ENCODE data around the gene MAN1A1. TPM values are rescaled to one million over a fixed set of nuclear protein-coding genes. Genes with fewer than 3 reads are reported as not detected.
"Not testable (repeated sequence)": the region's sequence is repeated elsewhere in the genome, so short reads cannot be mapped to it uniquely, and the experiment has no call there.

Gene MAN1A1
- total RNA-seq, 2 donors from 2014 or later, result 27.5 to 34.2 TPM

- ATAC-seq (no peak), DNase-seq (ENCODE audit: low spot score) (no peak)
- peaks cover 5 to 7% of the 10 kb centered on the region in 2 donors for H3K27me3 Mint-ChIP-seq
- H3K27ac Mint-ChIP-seq, result no peak overlapping the region
- H3K9me3 Mint-ChIP-seq, result no peaks in the 10 kb centered on the region
- no peak overlapping the region for H3K4me3 Mint-ChIP-seq
- no peaks in the 10 kb centered on the region for H3K36me3 Mint-ChIP-seq
- no peaks in the 10 kb centered on the region for H3K4me1 Mint-ChIP-seq (ENCODE audit: low read depth in 2 of 2)
These were observed 192.6 kb downstream of the MAN1A1 start for GRCh38 chr6:119156757-119157505.

DNA sequence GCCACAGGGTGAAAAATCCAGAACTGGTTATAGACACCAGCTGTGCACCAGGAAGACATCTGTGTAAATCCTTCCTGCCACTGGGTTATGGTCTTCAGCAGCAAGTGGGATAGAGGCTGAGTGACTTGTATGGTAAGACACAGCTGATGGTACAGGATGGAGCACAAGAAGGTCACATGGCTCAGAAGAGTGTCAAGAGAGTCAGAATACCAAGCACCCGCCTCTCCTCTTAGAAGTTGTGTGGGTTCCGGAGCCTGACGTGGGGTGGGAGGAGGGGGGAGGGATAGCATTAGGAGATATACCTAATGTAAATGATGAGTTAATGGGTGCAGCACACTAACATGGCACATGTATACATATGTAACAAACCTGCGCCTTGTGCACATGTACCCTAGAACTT lies 193.5 kb downstream of the MAN1A1 start:
- H3K4me1 Mint-ChIP-seq (ENCODE audit: low read depth in 2 of 2); H3K27me3 Mint-ChIP-seq; ATAC-seq; H3K27ac Mint-ChIP-seq; DNase-seq (ENCODE audit: low spot score); H3K36me3 Mint-ChIP-seq; H3K9me3 Mint-ChIP-seq; H3K4me3 Mint-ChIP-seq: not testable (repeated sequence)

GRCh38 chr6:119152187-119152586 lies 197.4 kb downstream of the MAN1A1 start:
- Mint-ChIP-seq H3K4me3 (no peak overlapping the region), H3K9me3 (peaks cover 3% of the 10 kb centered on the region)

GRCh38 chr6:119148825-119149525 lies 200.6 kb downstream of the MAN1A1 start:
- no peak for ATAC-seq
- H3K36me3 Mint-ChIP-seq, result no peaks in the 10 kb centered on the region
- H3K27me3 Mint-ChIP-seq, result peaks cover 3 to 5% of the 10 kb centered on the region in 2 donors
- DNase-seq (ENCODE audit: low spot score), result no peak
- peaks cover 6% of the 10 kb centered on the region for H3K9me3 Mint-ChIP-seq
- no peak overlapping the region for H3K4me3 Mint-ChIP-seq
- H3K4me1 Mint-ChIP-seq (ENCODE audit: low read depth in 2 of 2), result peaks cover 30 to 35% of the 10 kb centered on the region in 2 donors
- peak overlapping the region in 1 of 2 donors; percentile 33 for H3K27ac Mint-ChIP-seq

More at GRCh38 chr6:119152187-119152586, 197.4 kb downstream of the MAN1A1 start:
- no peak overlapping the region for H3K27ac Mint-ChIP-seq
- DNase-seq (ENCODE audit: low spot score) (no peak), ATAC-seq (no peak)
- peaks cover 5% of the 10 kb centered on the region in 2 donors for H3K27me3 Mint-ChIP-seq
- no peaks in the 10 kb centered on the region for H3K36me3 Mint-ChIP-seq
- peaks cover 16 to 21% of the 10 kb centered on the region in 2 donors for H3K4me1 Mint-ChIP-seq (ENCODE audit: low read depth in 2 of 2)

DNA sequence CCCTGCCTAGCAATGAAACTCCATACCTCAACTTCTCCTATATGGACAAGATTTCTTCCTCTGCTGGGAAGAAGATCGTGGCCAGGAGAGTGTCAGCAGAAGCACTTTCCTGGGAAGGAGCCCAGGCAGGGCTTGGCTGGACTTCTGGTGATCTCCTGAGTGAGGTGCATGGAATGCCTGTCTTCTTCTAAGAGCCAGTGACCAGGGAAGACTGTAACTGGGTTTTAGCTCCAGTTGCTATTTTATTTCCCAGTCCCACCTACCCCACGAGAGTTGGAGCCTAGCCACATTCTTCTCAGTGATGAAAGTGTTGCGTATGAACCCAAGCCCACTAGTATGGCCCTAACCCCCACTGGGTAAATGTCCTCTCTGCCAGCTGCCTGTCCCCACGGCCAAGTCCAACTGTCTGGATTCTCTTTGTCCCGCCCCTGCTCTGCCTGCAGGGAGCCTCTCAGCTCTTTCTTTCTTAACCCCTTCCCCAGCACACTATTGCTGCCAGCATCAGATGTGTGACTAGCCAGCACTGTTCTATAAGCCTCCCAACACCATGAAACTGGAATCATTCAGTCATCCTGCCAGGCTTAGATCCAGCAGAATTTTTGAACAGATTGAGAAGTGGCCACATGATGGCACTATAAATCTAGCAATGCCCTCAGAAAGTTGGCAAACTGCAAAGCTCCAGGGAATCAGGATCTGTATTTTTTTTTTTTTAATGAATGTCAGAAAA lies 201.3 kb downstream of the MAN1A1 start:
- H3K27ac Mint-ChIP-seq, result peak overlapping the region in 1 of 2 donors; percentile 33
- H3K27me3 Mint-ChIP-seq, result peaks cover under 1 to 5% of the 10 kb centered on the region in 2 donors
- no peaks in the 10 kb centered on the region for H3K36me3 Mint-ChIP-seq
- H3K9me3 Mint-ChIP-seq, result peaks cover 6% of the 10 kb centered on the region
- ATAC-seq (no peak), DNase-seq (ENCODE audit: low spot score) (no peak)
- H3K4me3 Mint-ChIP-seq, result peak overlapping the region; percentile 62
- H3K4me1 Mint-ChIP-seq (ENCODE audit: low read depth in 2 of 2), result peaks cover 30 to 35% of the 10 kb centered on the region in 2 donors

DNA sequence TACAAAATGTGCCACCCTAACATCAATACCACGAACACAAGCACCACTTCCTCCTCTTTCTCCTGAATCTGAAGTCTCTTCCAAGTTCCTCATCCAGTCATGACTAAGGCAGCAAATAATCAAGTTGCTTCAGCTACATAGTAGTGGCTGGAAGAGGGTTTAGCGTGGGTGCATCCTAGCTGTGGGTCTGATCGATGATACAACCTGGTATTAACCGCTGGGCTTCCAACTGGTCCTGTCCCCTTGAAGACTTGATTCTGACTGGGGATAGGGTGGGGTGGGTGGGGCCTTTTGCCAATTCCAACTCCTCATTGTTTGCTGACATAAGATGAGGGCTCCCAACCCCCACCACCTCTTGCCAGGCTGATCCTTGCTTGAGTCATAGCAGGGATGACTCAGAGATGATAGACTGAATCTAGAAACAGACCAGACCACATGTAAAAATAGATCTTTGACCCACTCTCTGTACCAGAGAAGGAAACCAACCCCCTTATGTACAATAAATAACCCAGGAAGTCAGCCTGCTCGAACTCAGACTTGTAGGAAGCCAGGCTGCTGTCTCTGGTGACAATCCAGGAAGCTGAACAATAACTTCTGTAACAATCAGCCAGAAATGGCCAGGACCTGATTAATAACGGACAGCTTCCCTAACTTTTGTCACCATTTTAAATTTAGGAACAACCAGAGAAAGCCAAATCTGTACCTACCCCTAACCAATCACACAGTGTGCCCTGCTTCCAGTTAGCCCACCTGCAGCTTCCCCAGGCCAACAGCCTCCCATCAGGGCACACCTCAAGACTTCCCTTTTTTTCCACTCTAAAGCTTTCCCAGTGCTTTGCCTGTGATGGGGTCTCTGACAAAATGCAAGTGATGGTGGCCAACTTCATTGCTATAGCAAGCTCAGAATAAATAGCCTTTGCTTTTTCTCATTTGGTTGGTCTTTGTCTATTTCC lies 202.2 kb downstream of the MAN1A1 start:
- peak overlapping the region; percentile 46 to 52 for H3K27ac Mint-ChIP-seq
- peak overlapping the region; percentile 55 for H3K4me3 Mint-ChIP-seq
- H3K36me3 Mint-ChIP-seq, result no peaks in the 10 kb centered on the region
- H3K9me3 Mint-ChIP-seq, result peaks cover 6% of the 10 kb centered on the region
- H3K27me3 Mint-ChIP-seq, result peaks cover 3 to 7% of the 10 kb centered on the region in 2 donors
- H3K4me1 Mint-ChIP-seq (ENCODE audit: low read depth in 2 of 2), result peaks cover 30 to 35% of the 10 kb centered on the region in 2 donors
- ATAC-seq (peak; percentile 93 to 97), DNase-seq (ENCODE audit: low spot score) (no peak)

DNA sequence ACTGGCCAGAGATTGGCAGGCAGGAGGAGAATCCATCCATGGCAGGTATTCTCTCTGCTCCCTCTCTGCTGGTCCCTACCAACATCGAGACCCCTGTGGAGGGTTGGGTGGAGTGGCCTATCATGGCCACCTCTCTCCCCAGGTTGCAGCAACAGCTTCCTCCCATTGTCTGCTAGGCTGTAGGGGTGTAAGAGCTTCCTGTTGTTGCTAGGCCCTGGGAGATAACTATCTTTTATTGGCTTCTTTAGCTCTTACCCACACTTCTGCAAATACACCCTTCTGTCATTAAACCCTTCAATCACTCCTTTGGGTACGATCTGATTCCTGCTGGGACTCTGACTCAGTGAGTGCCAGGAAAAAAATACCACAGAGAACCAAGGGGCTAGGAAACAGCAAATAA lies 204.4 kb downstream of the MAN1A1 start:
- Mint-ChIP-seq H3K9me3 (peaks cover 6% of the 10 kb centered on the region), H3K27me3 (peaks cover 3 to 9% of the 10 kb centered on the region in 2 donors), H3K27ac (no peak overlapping the region), H3K4me1 (ENCODE audit: low read depth in 2 of 2) (peaks cover 31 to 41% of the 10 kb centered on the region in 2 donors), H3K36me3 (no peaks in the 10 kb centered on the region), H3K4me3 (no peak overlapping the region)
- ATAC-seq (no peak), DNase-seq (ENCODE audit: low spot score) (no peak)

GRCh38 chr6:119142637-119143036 lies 206.9 kb downstream of the MAN1A1 start:
- Mint-ChIP-seq H3K4me1 (ENCODE audit: low read depth in 2 of 2) (peaks cover 40 to 51% of the 10 kb centered on the region in 2 donors), H3K9me3 (peaks cover 3% of the 10 kb centered on the region), H3K4me3 (no peak overlapping the region), H3K36me3 (no peaks in the 10 kb centered on the region), H3K27ac (no peak overlapping the region), H3K27me3 (peaks cover 3 to 9% of the 10 kb centered on the region in 2 donors)
- DNase-seq (ENCODE audit: low spot score) (no peak), ATAC-seq (no peak)

DNA sequence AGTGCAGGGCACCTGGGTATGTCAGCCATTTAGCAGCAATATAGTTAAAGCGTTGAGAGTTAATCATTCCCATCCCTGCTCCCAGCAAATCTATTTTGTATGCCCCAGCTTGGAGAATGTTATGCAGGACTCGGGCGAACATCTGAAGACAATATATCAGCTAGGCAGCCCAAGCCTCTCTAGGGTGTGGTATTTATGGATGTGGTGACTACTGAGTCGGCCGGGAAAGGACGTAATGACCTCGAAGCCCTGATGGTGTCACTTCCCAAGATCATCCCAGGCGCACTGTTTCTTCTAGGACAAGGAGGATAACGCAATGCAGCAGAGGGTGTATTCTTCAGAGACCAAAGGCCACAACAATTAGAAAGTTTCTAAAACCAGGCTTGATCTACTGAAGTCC lies 207.5 kb downstream of the MAN1A1 start:
- ATAC-seq, result no peak
- Mint-ChIP-seq H3K36me3 (no peaks in the 10 kb centered on the region), H3K4me1 (ENCODE audit: low read depth in 2 of 2) (peaks cover 40 to 51% of the 10 kb centered on the region in 2 donors), H3K27ac (no peak overlapping the region), H3K9me3 (peaks cover 2% of the 10 kb centered on the region), H3K4me3 (no peak overlapping the region), H3K27me3 (peaks cover 6 to 9% of the 10 kb centered on the region in 2 donors)
- DNase-seq (ENCODE audit: low spot score), result no peak

DNA sequence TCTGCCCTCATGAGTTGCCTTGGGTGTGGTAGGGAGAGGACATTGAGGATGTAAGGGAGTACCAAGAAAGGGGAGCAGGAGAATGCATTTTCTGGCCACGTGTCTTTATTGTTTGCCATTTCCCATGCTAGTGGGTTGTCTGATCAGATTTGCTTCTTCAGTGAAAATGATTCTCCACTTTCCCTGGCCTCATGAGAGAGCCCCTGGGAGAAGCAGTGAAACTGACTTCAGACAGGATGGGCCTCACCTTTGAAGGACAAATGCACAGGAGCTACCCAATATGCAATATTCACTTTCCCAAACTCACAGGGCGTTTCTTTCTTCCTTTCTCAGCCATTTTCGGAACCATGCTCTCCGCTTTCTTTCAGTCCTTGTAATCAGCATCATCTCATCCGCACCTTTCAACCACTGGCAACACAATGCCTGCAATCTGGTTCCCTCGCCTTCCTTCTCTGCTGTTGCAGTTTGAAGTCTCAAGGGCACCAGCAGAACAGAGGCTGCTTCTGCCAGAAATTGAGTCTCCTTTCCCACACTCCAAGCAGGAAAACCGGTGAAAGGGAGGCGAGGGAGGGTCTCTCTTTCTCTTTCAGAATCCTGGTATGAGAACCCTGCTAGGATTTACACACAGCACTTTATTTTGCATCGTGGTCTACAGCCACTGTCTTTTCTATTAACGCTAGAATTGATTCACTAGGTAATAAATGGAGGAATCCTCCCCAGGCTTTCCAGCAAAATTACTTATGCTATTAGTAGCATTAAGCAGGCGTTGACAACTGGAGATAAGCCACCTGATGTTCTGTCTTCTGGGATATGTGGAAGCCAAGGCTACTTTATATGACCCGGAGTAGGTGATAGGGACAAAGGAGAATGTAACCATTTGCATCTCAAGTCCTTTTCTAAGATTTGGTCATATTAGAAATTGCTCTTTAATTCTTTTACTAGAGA lies 209.1 kb downstream of the MAN1A1 start:
- no peaks in the 10 kb centered on the region for H3K9me3 Mint-ChIP-seq
- H3K4me3 Mint-ChIP-seq, result peak overlapping the region; percentile 24
- H3K36me3 Mint-ChIP-seq, result no peaks in the 10 kb centered on the region
- H3K4me1 Mint-ChIP-seq (ENCODE audit: low read depth in 2 of 2), result peaks cover 38 to 44% of the 10 kb centered on the region in 2 donors
- H3K27me3 Mint-ChIP-seq, result peaks cover 6 to 9% of the 10 kb centered on the region in 2 donors
- no peak for DNase-seq (ENCODE audit: low spot score)
- no peak for ATAC-seq
- peak overlapping the region; percentile 65 to 83 for H3K27ac Mint-ChIP-seq

DNA sequence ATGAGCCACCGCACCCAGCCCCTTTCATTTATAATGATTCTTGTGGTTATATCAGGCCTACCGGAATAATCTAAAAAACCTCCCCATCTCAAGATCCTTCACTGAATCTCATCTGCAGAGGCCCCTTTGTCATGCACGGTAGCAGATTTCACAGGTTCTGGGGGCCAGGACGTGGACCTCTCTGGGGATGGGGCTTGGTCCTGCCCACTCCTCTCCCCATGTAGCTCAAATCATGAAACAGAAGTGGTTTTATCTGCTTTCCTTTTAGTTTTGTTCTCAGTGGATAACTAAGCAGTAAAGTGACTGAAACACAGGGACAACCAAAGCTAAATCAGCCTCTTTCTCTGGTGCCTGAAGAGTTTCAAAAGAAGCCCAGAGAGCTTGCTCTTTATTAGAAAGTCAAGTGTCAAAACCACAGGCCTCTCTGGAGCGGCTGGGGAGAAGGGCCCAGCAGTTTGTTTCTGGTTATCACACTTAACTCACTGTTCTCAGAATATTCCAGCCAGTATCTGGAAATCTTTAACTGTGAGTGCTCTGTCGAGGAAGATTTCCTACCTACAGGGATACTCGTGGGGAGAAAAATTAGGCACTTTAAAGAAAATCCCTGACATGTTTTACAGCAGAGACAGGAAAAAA lies 210.5 kb downstream of the MAN1A1 start:
- peak; percentile 74 for DNase-seq (ENCODE audit: low spot score)
- Mint-ChIP-seq H3K4me3 (peak overlapping the region; percentile 71), H3K27ac (peak overlapping the region; percentile 65 to 83)

More for the DNA sequence above, 210.5 kb downstream of the MAN1A1 start:
- peak; percentile 88 to 89 for ATAC-seq
- Mint-ChIP-seq H3K36me3 (no peaks in the 10 kb centered on the region), H3K27me3 (peaks cover 6 to 9% of the 10 kb centered on the region in 2 donors), H3K9me3 (no peaks in the 10 kb centered on the region), H3K4me1 (ENCODE audit: low read depth in 2 of 2) (peaks cover 34 to 36% of the 10 kb centered on the region in 2 donors)
